GM23338 (cell line): ENCODE results near the gene INTS3.

ENCODE experiments used
- CREB1 ChIP-seq: fragments of 250-450 bp; sonication (Bioruptor Pico); IDR thresholded peaks from 2 replicates; pipeline ENCODE4 v1.5.0; 2020; ENCODE audit warnings: low read depth, mild to moderate bottlenecking, moderate library complexity
- CTCF ChIP-seq, 2 experiments: fragments of 200-600 bp in 1 of 2; sonication (generic) in 1 of 2; conservative IDR thresholded peaks; 2 replicates each; pipeline versions ENCODE4 v1.5.1 to v1.6.1; 2016 to 2017; ENCODE audit warnings: antibody characterized with exemption in 2 of 2, low read depth in 2 of 2, mild to moderate bottlenecking in 2 of 2, moderate library complexity in 1 of 2
- ETS1 ChIP-seq: IDR thresholded peaks from 2 replicates; pipeline ENCODE4 v1.6.1; 2016; ENCODE audit warnings: antibody characterized with exemption
- EZH2 ChIP-seq: fragments of 200-600 bp; sonication (generic); IDR thresholded peaks from one replicate; pipeline ENCODE4 v1.8.0; 2017; ENCODE audit warnings: antibody characterized with exemption, mild to moderate bottlenecking, low read depth; ENCODE audit not compliant: unreplicated experiment
- EZH2phosphoT487 ChIP-seq: fragments of 200-600 bp; sonication (generic); IDR thresholded peaks from one replicate; pipeline ENCODE4 v1.8.1; 2018; ENCODE audit warnings: antibody characterized with exemption; ENCODE audit not compliant: unreplicated experiment
- JUNB ChIP-seq: IDR thresholded peaks from one replicate; pipeline ENCODE4 v1.6.1; 2016; ENCODE audit warnings: antibody characterized with exemption; ENCODE audit not compliant: unreplicated experiment
- NANOG ChIP-seq: IDR thresholded peaks from 2 replicates; pipeline ENCODE4 v1.6.1; 2016; ENCODE audit warnings: antibody characterized with exemption, borderline replicate concordance
- POLR2AphosphoS5 ChIP-seq: IDR thresholded peaks from 2 replicates; pipeline ENCODE4 v1.6.1; 2016; ENCODE audit warnings: antibody characterized with exemption, low read depth
- REST ChIP-seq: IDR thresholded peaks from one replicate; pipeline ENCODE4 v1.6.1; 2018; ENCODE audit warnings: antibody characterized with exemption; ENCODE audit not compliant: unreplicated experiment
- STAT1 ChIP-seq: IDR thresholded peaks from one replicate; pipeline ENCODE4 v1.6.1; 2016; ENCODE audit warnings: antibody characterized with exemption; ENCODE audit not compliant: unreplicated experiment
- ZNF114 ChIP-seq: fragments of 250-450 bp; sonication (Bioruptor Pico); IDR thresholded peaks from 2 replicates; pipeline ENCODE4 v1.5.0; 2020; ENCODE audit warnings: mild to moderate bottlenecking, moderate library complexity
- ZNF331 ChIP-seq: fragments of 250-450 bp; sonication (Bioruptor Pico); IDR thresholded peaks from 2 replicates; pipeline ENCODE4 v1.5.0; 2020; ENCODE audit warnings: low read depth, mild to moderate bottlenecking, moderate library complexity

- TF ChIP-seq CTCF (conservative IDR thresholded peaks at IDR 0.05; ENCODE audit: low read depth in 2 of 2) (no peak), EZH2 (no peak), JUNB (no peak), ETS1 (no peak), EZH2phosphoT487 (no peak), ZNF114 (no peak), POLR2AphosphoS5 (no peak), REST (no peak), NANOG (no peak), CREB1 (no peak), STAT1 (no peak), ZNF331 (CRISPR knock-in tag) (no peak)
Measured at GRCh38 chr1:153805886-153806719, 78.3 kb downstream of the INTS3 start.
